Stimulated activated CD8-positive, alpha-beta memory T cell treated with anti-CD3 and anti-CD28 coated beads, Interleukin-7, amount 100 ng/mL, for 24 hours (primary cell): ENCODE results near the gene WDFY2.
"Not testable (repeated sequence)": the region's sequence is repeated elsewhere in the genome, so short reads cannot be mapped to it uniquely, and the experiment has no call there.

Source experiments
- DNase-seq: peaks from one replicate; pipeline ENCODE4 v3.0.0-alpha.2; 2020; ENCODE audit warnings: low read depth

WDFY2 gene

DNA sequence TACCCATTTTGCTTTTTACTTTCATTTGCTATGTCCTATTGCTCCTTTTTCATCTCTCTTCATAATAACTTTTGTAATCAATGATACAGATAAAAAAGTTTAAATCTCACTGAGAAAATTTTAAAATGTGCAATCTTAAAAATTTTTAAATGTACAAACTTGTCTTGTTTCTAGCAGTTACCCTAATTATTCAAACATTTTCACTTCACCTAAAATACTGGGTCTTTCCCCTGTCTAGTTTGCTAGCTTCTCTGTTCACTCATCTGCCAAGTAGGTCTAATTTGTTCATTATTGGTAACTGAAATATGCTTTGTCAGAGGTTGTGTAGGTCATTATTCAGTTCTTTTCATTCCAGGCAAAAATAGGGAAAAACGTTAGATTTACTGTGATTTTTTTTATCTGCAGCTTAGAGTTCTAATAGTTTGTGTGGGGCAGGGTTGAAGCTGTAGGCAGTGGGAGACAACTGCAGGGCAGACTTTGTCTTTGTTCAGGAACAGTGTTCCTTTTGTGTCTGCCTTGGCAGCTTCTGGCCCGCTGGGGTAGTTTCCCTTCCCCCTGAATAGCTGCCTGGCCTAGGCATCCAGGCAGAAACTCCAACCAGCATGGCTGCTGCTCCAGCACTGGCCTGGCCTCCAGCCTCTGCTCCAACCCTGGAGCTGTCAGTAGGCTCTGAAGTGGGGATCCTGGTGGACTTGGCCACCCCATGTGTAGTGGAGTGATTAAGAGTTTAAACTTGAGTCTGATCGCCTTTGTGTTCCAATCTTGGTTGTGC is 48.5 kb downstream of the WDFY2 start:
- DNase-seq = no peak

DNA sequence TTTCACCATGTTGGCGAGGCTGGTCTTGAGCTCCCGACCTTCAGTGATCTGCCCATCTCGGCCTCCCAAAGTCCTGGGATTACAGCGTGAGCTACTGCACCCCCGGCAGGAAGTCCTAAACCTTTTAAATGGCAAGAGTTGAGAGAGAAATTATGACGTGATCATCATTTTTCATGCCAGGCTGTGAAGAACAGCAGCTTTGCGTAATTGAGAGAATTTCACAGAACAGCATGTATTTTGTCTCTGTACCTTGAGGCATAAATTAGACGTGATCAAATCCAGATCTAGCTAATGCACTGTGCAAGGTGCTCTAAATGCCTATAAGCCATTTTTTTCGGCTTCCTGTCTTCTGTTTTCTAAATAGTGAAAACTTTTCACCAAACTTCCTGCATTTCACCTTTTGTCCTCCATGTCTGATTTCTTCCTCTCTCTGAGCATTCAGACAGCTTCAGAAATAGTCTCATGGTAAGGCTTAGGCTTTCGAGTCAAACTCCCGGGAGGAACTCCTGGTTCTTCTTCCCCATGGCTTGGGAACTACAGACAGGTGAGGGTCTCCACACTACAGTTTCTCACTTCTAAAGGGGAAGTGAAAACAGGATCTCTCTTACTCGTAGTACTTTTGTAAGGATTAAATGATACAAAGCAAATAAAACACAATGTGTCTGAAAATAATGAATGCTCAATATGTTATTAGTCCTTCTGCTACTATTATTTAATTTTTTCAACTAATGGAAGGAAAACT is 51.0 kb downstream of the WDFY2 start:
- no peak for DNase-seq

DNA sequence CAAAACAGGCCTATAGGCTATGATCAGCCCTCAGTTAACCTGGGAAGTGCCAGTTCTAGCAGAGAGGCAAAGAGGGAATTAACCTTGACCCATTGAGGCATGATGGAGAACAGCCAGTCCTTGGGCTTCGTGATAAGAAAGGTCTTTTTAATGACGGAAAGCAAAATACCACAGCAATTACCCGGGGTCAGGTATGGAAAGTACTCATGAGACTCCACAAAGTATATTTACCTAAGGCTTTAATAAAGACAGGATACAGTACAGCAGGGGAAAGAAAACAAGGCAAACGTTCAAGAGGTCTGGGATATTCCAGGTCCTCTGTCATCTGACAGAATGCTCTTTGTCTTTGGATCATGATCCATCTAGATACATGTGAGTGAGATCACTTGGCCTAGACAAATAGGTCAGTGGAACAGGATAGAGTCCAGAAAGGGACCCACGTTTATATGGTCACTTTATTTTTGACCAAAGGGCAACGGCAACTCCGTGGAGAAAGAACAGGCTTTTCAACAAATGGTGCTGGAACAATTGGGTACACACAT is 52.2 kb downstream of the WDFY2 start:
- DNase-seq = no peak

DNA sequence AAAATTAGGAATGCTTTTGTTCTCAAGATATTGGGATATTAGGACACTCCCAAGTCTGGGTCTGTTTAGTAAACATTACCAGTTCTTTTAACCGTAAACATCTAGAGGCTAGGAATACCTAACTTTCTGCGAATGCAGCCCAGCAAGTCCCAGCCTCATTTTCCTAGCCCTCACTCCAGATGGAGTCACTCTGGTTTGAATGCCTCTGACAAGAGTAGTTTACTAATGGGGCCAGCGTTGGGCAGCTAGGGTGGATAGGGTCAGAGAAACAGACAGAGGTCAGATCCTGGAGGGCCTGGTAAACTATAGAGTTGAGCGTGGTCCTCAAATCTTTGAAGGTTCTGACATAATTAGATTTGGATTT is 53.6 kb downstream of the WDFY2 start:
- DNase-seq = no peak

DNA sequence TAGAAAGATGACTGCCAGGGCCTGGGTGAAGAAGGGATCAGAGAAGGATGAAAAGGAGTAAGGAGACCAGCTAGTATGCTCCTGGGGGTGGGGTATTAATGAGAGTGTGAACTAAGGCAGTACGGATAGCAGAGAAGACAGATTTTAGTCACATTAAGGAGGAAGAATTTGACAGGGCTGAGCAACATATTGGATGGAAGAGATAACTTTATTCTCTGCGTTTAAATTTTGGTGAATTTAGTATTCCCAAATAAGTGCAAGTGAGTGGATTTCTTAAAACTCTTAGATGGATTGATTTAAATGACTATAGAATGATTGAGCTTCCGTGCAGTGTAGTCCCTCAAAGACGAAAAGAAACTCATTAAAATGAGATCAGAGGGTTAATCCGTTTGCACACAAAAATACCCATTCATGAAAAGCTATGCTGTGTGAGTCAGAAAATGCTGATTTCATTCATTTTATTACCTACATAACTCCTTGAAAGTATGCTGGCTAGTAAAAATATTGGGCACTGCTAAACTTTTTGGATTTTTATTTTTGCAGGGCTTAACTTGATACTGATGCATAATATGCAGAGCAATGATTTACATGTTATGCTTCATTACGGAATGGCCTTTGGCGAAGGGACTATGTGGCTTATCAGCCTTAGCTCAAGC is 54.1 kb downstream of the WDFY2 start:
- DNase-seq = no peak

DNA sequence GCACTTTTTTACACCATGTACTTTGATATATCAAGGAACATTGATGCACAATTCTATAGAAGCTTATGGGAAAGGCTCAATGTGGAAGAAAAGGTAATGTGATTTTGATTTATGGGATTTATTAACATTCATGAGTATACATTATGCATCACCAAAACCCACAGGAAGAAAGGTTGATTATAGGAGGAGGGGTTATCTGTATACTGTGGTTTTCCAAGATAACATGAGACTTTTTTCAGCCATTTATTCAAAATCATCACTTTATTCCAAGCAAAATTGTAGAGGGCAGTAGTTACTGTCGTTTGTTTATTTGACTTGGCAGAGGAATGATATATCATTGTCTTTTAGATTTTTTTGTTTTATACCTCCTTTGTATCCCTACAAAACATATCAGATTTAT is 54.9 kb downstream of the WDFY2 start:
- no peak for DNase-seq

DNA sequence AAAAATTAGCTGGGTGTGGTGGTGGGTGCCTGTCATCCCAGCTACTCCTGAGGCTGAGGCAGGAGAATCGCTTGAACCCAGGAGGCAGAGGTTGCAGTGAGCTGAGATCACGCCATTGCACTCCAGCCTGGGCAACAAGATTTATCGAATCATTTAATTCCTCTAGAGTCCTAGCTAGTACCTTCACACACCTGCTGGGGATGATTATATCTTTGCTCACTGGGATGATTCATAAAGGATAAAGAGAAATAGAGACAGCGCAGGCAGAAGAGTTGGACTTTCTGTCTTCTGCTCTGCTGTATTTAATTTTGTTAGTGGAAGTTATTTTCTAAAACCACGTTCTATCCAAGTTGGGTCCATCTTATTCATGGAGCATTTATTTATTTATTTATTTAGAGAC is 56.4 kb downstream of the WDFY2 start:
- not testable (repeated sequence) for DNase-seq

DNA sequence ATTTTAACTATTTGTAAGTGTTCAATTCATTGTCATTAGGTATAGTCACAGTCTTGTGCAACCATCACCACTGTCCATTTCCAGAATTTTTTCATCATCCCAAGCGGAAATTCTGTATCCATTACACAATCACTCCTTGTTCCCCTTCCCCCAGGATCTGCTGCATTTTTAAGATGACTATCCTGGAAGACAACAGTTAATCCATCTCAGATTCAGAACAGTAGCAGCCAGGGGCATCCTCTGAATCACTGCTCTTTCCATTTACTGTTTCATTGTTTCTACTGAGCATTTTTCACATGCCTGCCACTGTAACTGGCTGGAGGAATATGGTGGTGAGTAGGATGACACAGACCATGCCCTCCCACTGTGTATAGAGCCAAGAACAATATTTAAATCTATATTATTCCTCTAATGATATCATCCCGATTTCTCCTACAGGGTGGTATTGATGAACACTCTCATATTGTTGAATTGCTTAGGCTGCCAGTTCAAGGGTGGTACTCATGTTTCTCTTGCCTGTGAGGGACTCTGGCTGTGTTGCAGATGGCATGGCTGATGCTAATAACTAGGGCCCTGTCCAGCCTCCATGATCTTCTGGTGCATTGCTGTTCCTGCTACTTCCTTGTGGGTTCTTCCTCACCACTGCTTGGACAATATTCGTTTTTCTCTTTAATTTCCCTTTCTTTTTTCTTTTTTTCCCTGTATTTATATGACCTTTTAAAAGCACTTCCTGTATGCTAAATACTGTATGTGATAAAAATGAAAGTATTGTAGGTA is 59.0 kb downstream of the WDFY2 start:
- DNase-seq = no peak

DNA sequence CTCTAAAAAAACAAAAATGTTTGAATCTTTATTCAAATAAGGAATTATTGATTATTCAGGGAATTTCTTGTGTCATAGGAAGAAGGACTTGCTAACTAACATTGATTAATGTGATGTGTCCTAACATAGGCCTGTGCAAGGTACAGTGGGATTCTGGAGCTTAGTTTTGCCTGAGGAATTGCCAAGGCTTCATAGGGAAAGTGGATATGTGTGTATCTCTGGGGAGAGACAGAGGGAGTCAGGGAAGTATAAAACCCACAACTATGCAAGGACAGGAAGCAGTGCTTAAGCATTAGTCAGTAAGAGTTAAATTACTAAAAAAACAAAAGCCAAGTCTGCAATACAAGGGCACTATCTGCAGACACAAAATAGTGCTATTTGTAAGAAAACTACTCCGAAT is 59.6 kb downstream of the WDFY2 start:
- DNase-seq = no peak

DNA sequence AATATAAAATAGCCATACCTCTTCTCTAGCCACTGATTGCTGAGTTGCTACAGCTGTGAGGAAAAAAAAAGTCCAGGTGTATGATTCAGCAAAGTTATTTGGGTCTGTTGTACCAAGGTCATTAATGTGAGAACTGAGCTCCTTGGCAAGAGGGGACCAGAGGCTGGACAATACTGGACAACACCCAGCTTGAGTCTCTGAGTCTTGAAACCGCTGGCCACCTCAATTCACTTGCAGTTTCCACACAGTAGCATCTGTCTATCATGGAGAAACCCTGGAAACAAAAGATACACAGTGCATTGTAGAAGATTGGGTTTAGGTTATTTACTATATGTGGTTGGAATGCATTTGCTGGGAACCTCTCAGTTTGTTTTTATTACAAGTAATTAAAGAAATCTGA is 60.4 kb downstream of the WDFY2 start:
- no peak for DNase-seq

DNA sequence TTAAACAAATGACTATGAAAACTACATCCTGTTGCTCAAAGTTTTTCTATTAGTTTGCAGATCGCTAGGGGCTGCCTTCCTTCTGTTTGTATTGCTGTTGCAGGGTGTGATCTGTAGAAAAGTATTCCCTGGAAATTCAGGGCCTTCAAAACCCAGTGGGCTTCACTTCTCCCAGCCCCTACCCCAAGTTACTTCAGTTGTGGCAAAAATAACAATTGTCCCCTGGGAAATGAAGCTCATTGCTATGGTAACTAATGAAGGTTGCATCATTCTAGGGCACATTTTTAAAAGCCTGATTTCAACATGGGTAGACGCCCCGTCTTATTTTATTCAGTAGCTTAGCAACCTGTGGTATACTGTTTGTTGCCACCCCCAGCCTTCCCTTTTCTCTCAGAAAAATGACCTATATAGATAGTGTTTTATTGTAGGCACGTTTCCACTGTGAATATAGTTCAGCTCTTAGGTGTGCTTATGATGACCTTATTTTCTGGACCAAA is 60.9 kb downstream of the WDFY2 start:
- DNase-seq = no peak

DNA sequence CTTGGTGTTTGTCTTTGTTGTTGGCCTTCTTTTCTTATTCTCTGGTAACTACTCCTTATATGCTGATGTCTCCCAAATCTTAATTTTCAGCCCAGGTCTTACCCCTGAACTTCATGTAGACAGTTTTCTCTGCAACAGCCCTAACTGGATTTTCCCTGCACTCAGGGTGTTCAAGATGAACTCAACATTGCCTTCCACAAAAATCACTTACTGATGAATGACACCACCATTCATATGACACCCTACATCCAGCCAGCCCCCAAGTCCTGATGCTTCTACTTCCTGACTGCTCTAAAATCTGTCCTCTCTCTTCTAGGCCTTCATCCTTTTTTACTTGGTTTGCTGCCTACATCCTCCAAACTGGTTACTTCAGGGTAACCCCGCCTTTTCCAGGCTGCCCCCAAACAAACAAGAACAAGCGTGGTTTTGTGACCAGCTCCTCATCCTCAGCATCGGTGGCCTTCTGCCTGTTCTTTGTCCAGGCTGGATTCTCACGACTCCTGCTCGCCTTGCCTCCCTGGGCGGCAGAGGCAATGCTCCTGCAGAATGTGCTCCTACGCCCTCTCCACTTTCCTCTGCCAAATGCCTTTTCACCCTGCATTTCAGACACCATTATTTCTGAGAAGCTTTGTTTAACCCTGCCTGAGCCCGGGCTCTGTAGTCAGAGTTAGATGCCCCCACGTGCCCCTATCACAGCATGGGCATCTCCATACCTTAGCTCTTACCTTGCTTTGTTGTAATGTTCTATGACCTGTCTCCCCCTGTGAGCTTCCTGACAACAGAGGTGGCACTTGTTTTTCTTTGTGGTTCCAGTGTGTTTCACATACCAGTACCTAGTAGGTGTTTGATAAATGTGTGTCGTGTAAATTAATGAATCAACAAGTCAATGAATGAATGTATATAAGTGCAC is 61.8 kb downstream of the WDFY2 start:
- DNase-seq = no peak

DNA sequence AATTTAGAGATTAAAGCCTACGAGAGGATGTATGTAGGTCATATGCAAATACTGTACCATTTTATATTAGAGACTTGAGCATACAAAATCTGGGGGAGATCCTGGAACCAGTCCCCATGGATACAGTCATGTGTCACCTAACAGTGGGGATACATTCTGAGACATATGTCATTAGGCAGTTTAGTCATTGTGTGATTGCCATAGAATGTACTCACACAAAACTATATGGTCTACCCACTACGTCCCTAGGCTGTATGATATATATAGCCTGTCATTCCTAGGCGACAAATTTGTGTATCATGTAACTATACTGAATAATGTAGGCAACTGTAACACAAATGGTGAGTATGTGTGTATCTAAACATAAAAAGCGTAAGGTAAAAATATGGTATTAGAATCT is 62.8 kb downstream of the WDFY2 start:
- no peak for DNase-seq

DNA sequence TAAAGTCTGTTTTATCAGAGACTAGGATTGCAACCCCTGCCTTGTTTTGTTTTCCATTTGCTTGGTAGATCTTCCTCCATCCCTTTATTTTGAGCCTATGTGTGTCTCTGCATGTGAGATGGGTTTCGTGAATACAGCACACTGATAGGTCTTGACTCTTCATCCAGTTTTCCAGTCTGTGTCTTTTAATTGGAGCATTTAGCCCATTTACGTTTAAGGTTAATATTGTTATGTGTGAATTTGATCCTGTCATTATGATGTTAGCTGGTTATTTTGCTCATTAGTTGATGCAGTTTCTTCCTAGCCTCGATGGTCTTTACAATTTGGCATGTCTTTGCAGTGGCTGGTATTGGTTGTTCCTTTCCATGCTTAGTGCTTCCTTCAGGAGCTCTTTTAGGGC is 67.9 kb downstream of the WDFY2 start:
- DNase-seq = not testable (repeated sequence)

DNA sequence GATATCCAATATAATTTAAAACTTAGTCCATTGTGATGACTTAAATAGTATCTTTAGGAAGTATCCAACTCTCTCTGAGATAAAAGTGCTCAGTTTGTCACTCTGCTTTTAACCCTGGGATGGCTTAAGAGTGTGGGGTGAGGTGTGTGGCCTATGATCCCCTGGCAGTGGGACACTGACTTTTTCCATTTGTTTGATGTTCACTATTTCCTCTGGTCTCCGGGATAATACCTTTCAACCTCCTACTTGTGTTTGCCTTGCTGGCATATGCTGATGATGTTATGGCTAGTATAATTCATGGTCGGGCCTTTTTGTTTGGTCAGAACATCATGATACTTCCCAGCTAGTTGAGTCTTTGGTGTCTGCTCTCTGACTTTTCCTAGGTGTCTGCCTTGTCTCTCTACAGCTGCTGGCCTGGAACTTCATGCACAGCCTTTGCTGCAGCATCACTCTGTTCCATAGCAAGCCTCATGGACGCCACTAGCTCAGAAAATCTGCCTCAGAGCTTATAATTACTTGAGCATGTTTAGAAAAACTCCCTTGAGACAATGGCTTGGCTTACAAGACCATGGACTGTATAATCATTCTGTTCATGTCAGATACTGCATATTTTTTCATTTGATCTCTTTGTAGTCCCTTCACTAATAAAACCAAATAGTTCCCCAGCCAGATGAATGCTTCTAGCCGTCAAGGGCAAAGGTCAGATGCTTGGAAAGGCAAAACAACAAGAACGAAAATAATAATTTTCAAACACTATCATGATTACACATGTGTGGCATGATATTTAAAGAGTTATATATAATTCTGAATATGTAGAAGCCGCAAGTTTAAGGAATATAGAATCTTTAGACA is 75.2 kb downstream of the WDFY2 start:
- DNase-seq = no peak

DNA sequence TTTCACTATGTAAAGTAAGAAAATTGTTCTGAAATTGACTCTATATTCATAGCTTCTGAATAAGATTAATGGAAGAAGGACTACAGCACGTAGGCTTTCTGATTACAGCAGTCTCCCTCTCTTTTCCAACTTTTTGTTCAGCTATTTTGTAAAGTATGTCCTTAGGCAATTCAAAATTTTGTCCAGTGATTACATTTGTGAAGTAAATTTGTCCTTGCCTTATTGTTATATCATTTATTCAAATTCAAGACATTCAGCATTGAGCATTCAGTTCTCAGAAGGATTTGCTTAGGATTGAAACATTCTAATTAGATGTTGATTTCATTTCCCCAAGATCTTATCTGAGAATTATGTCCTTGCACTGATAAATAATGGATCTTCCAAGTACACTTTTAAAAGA is 76.6 kb downstream of the WDFY2 start:
- no peak for DNase-seq

DNA sequence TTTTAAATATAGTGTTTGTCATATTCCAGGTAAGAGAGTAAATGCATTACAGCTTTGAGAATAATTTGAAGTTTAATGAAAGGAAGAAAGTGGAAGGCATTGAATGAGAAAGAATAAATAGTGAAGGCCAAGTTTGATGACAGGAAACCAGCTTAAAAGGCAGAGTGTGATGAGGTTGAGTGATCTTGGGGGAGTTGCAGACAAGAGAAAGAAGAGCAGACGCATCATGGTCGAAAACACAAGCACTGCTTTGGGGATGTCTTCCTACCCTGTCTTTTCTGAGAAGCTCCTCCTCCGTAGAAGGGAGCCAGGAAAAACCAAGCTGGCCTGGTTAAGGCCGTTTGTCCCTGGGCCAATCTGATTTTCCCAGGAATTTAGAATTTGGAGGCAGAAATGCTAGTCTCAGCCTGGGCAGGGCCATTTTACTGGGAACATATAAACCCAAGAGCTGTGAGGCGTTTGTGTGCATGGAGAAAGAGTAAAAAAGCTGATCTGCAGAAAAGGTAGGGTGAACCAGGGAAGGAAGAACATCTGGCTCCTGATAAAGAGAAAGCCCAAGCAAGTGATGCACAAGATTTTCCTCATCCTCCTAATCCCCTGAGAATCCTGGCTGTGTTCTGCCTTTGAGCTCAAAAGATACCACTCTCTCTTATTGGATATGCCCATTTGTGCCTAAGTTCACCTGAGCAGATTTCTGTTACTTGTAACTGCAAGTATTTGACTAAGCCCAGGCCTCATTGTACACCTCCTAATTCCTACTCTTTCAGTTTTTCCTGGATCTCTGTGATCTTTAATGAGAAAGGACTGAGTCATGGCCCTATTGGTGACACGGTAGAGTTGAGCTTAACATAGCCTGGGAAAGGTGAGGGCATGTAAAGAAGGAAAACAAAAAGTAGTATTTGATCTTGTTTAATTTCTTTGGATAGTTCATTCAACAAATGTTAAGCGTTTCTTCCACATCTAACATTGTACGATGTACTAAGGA is 80.0 kb downstream of the WDFY2 start:
- no peak for DNase-seq

DNA sequence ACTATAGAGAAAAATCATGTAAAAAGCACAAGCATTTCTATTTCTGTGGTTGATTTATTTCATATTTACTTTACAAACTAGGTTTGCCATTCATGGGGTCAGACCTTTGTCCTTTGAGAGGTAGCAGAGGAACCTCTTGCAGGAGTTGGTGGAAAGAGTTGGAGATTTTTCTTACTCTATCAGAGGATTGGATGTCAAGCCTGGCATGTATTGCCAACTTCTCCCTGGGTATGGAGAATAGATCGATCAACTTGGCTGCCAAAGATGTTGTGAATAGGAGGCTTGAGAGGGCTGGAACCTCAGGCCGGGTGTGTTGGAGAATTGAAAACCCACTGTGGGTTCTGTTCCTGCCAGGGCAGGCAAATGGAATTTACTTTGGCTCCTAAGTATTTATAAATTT is 81.2 kb downstream of the WDFY2 start:
- no peak for DNase-seq

DNA sequence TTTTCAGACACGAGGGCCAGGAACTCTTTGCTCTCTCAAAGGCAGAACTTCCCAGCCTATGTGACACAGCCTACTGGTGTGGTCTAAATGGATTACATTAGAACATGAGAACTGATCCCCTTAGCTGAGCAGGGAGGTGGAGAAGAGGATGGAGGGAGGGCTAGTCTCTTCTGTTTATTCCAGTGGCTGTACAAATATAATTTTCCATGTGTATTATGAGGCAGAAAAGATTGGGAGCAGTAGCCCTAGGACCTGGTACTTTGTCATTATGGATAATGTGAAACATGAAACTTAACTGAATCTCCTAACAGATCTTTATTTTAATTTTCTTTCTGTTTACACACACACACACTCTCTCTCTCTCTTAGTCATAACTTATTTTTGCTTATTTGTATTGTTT is 82.1 kb downstream of the WDFY2 start:
- no peak for DNase-seq
